GDM1 (cell line): ENCODE results near the gene RAMACL.
"Not testable (repeated sequence)": the region's sequence is repeated elsewhere in the genome, so short reads cannot be mapped to it uniquely, and the experiment has no call there.

Experiments
- DNase-seq: peaks from one replicate; lab custom pipeline; 2025; lab: John Stamatoyannopoulos, UW

RAMACL gene

DNA sequence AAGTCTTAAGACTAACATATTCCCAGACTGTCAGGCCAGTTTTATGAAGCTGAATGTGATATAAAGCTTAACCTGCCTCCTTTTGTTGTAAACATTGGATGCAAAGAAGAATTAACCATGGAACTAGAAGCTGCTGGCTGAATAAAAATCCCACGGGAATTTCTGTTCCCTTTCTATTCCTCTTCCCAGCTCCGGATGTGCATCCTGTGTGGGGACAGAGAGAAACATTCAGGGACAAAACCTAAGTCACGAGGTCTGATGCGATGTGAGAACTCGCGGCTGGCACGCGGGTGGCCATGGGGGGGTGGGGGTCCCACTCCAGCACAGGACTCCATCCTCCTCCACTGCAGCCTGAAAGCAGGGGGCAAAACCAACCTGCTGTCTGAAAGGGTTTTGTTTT, 32.2 kb downstream of the RAMACL start:
- DNase-seq = no peak

GRCh38 chr6:166553563-166554271, 32.8 kb downstream of the RAMACL start:
- DNase-seq = no peak

GRCh38 chr6:166552600-166552999, 33.9 kb downstream of the RAMACL start:
- DNase-seq = no peak

DNA sequence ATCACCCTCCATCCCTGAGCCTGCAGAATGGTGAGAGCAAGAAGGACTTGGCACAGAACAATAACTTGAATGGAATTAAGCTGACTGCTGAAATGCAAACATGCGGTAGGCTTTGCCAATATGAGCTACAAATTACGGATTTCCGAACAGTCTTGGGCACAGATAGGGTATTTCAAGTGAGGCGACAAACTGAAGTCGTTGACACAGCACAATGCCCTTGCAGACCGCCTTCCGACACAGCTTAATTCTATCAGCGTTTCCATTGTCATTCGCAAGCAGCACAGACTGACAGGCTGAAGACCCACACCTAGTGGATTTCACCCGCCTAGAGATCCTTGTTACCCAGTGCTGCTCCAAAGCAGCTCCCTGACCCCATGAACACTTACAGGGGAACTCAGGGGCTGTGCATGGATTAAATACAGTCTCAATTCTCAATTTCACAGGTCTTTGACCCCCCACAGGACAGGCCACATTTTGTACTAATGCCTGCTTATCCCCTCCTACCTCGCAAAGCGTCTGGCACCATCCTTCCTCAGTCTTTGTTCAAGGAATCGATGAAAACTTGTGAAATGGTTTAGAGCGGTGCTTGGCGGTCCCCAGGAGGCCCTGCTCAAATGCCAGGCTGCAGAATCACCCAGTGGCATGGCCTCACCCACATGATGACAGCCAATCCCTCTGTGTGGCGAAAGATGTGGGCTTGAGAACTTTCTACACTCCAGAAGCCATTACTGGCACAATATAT, 34.6 kb downstream of the RAMACL start:
- no peak for DNase-seq

DNA sequence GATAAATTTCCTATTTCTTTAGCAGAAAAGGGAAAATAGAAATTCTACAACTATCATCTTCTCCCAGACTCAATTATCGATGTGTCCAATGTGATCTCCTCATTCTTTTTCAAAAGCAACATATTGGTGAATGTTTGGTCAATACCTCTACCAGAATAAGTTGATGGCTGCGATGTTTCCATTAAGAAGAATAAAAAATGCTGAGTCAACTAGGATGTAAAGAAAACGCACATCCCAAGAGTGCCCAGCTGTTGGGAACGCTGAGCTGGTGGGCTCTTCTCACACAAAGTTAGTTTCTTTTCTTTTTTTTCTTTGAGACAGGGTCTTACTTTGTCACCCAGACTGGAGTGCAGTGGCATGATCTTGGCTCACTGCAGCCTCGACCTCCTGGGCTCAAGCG, 39.8 kb downstream of the RAMACL start:
- no peak for DNase-seq

DNA sequence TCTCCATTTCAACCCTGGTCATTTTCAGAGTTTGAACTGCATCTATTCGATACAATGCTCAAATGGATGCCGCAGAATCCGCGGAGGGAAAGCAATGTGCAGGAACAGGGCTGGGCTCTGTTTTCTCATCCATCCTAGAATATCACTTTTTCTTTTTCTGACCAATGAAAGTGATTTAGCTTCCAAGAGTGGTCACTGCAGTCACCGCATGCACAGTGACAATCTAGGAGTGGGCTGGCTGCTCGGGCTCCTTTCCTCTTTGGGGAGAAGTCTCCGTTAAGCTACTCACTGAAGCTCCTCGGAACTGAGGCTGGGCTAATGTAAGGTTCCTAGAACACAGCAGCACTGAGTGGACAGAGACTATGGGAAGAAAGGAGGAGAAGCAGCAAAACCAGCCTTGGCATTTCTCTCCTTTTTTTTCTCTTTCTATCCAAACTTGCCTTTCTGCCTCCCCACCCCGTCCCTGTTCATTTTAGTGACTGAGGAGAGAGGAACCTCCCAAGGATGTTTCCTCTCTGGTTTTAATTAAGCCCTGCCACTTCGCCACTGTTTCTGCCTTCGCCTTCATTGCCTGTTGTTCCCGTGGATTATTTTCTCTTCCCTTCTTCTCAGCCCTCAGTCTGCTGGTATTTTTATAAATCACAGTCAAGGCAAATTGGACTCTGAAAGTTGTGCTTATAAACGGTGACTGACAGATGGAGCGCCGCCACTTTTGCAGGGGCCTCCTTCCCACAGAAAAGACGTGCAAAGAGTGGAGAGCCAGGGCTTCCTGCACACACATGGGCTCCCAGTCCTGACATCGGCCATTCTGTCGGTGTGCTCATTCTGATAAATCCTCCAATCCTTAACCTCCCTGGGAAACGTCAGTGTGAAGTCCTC, 41.1 kb downstream of the RAMACL start:
- DNase-seq = no peak

- DNase-seq = no peak
These were observed 42.2 kb downstream of the RAMACL start for GRCh38 chr6:166544296-166544605.

GRCh38 chr6:166543603-166544295, 42.7 kb downstream of the RAMACL start:
- DNase-seq = no peak

GRCh38 chr6:166542580-166542912, 43.9 kb downstream of the RAMACL start:
- no peak for DNase-seq

DNA sequence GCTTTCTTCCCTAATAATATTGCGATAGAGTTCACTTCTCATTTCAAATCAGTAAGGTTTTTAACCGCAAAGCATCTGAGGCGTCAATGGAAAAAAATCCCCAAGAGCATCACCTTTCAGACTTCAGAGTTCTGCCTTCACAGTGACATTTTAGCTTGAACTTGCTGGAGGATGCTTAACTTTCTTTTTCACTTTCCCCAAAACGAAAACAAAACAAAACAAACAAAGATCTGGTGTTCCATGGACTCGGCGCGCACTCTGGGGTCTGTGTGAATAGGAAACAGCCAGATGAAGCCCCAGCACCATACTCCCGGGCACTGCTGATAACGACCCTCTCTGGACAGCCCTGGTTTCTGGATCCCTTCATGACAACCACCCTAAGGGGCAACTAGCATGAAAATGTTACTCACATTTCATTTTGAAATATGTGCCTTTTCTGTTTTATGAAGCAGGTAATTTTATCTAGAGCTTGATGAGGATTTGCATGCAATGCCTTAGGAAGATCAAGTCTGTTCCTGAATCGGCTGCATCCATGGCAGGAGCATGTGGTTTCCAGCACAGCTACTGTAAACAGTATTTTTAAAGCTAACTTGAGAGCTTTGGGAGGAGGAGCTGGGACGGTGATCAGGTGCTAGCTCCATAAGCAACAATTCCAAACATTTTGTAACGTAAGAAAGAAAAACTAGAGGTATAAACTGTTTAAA, 44.5 kb downstream of the RAMACL start:
- no peak for DNase-seq

DNA sequence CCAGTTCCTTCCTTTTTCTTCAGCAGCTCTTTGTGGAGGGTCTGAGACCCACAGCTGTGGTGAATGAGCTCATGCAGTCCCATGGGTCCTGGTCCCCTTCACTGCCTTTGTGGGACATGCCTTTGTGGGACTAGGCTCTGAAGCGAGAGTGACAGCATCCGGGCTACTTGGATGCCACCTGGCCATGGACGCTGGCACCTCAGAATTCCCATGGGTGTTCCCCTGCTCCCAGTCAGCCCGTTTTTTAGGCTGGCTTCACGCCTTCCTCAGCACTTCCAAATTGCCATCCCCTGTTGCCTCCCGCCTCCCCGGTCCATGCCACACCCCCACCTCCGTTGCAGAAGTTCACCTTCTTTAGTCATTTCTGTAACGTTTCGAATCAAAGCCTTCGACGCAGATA, 45.1 kb downstream of the RAMACL start:
- no peak for DNase-seq

- DNase-seq = no peak
These were observed 45.7 kb downstream of the RAMACL start for GRCh38 chr6:166540631-166541331.

DNA sequence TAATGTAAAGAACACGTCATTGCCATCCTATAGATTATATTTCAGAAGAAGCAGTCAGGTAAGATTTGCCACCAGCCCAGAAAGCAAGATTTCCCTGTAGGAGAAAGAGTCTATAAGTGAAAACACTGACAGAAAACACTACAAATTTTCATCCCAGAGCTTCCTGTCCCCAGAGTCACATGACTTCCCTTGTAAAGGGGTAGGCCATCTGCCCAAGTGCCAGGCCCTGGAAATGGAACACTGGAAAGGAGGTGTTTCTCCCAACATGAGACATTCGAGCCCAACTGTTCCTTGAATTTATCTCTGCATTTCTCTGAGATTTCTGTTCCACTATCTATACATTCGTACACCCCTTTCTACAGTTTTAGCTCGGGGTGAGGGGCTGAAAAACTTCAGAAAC, 46.9 kb downstream of the RAMACL start:
- no peak for DNase-seq

DNA sequence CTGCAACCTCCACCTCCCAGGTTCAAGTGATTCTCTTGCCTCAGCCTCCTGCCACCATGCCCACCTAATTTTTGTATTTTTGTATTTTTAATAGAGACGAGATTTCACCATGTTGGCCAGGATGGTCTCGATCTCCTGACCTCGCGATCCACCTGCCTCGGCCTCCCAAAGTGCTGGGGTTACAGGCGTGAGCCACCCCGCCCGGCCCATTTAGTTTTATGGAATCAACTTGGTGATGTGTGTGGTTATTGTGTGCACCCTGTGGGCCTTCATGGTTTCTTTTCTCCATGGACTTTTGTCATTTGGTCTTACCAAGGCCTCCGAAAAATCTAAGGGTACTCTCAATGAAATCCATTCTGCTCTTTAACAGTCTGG, 47.5 kb downstream of the RAMACL start:
- not testable (repeated sequence) for DNase-seq

GRCh38 chr6:166538297-166539010, 48.0 kb downstream of the RAMACL start:
- DNase-seq = no peak

DNA sequence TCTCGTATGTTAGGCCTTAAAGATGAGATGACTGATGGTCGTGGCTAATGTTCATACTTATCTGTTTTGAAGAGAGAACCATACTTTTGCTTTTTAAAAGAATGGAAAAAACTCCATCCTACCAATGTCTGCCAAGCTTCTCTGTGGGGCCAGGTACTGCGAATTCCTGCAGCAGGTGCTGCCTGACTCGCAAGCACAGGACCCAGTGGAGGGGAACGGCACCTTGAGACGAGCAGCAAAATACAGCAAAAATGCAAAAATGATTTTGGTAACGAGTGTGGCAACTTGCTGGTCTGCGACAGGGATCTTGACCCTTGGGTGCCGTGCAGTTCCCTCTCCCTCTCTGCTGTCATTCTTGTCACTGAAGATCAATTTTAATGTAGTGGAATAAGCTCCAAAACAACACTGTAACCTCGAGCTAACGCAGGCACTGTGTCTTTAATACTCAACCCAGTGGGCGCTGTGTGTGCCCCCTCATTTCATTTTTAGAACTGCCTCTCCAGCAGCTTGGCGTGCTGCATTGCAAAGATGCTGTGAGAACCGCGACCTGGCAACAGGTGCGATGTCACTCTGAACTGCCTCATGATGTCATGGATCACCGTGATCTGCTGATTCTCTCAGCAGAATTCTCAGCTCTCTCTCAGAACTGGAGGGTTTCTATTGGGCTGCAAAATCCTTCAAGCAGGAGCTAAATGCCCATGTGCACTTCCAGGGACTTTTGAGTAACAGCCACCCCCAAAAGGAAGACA, 51.6 kb downstream of the RAMACL start:
- DNase-seq = no peak

DNA sequence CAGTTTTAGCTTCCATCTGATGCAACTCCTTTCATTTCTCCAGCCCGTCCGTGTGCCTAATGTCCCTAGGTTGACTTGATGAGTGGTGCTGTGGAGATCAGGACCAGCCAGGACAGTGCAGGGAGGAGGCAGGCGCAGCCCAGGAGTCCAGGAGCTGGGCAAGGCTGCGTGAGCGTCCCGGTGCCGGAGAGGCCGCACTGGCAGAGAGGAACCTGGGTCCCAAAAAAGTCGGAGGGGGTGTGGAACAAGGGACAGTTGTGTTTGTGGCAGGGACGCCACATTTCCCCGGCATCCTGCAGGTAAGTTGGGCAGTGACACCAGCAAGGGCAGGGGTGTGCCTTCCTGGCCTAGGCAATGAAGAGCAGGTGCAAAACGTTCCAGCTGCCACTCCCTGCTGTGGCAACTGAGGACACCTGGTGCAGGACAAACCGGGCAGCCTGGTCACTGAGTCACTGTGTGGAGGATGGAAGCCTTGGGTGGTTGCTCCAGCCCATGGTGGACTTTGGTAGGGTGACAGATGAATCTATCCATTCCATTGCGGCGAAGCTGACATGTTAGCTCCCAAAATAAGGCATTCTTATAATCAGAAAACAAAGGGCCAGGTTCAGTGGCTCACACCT, 53.2 kb downstream of the RAMACL start:
- no peak for DNase-seq
